Stimulated activated CD4-positive, alpha-beta T cell treated with anti-CD3 and anti-CD28 coated beads, Interleukin-15, amount 100 ng/mL, for 48 hours (primary cell): ENCODE results near the gene PDE4D.

Experiments used
- DNase-seq, 2 donors: peaks; one replicate each; pipeline ENCODE4 v3.0.0-alpha.2; 2020; ENCODE audit warnings: low read depth in 2 of 2

Gene PDE4D

GRCh38 chr5:59209758-59210359 is 683.7 kb downstream of the PDE4D start:
- no peak for DNase-seq

DNA sequence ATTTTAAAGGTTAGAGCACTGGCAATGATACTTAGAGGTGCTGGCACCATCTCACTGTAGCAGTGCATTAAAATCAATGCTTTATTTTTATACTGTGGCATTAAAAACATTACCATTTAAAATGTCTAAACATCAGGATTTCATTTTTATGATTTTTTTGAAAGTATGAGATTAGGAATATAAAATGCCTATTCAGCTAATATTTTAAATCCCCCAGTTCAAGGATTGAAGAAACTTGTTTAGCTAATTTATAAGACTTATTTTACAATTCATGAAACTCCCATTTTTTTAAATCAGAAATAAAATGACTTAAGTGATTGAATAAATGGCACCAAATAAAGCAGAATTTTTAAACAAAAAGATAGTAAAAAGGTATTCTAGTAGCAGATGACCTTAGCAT is 685.1 kb downstream of the PDE4D start:
- no peak for DNase-seq

DNA sequence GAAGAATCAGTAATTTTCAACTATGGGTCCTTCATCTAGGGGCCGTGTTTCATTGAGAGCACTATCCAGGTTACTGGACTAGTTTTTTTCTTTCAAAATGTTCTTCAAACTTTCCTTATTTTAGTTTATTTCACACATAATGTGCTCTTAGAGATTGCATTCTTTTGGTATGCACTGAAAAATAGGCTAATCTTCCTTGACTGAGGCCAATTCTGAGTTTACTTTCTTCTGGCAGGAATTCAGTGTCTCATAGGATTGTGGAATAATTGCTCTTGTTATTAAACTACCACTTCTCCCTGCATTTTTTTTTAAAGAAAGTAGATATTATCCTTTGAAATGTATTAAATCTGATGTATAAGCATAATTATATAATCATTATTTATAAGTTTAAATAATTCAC is 686.1 kb downstream of the PDE4D start:
- DNase-seq = no peak

DNA sequence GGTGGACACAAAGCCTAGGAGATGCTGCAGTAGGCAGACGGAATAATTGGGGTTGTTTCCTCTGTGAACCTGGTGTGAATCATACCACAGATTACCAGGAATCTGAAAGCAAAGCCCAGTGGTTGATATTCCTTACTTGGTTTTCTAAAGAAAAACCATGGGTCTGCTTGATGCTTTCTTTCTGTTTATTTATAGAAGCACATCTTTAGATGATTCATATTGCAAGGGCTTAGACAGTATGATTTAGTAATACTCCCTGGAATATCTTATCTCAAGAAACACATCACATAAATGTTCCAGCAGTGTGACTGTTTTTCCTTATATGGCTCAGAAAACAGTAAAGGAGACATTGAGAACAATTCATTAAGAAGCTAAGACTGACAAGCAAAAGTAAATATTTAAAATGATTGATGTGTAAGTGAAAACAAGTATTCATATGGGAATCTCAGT is 687.4 kb downstream of the PDE4D start:
- no peak for DNase-seq

DNA sequence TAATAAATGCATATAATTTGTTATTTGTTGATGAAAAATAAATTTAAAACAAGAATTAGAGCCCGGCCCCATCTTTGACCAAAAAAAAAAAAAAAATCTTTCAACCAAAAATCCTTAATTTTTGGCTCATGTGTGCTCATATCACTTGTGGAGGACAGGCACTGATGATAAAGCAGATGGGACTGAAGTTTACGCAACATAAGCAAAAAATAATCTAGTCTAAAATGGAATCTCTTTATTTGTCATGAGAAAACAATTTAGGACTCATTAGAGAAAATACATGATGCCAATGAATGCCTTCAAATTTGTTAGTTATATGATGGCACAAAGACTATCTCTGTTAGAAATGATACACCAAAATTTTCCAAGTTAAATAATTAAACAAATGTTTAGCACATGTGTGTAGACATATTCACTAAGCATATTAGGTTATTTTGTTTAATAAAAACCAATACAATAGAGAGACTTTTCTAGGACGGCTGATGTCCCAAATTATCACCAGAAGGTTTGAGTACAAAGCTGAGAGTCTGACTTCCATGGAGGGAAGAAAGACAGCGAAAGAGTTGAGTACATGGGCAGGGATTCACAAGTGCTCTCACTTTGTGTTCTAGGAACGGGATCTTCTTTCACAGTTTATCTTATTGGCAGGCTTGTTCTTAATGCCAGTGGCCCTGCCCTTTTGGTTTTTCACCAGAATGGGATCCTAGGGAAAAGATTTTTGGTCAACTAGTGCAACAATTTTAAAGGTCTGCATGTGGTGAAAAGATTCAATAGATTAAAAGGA is 689.2 kb downstream of the PDE4D start:
- DNase-seq = no peak

DNA sequence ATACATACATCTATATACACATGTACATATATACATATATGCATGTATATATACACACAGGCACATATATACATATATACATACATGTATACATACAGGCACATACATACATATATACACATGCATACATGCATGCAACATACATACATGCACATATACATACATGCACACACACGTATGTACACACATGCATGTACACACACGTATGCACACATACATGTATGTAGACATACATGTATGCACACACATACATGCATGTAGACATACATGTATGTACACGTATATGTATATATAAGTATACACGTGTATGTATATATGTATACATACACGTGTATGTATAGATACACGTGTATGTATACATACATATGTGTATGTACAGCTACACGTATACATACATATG is 693.7 kb downstream of the PDE4D start:
- DNase-seq = no peak

GRCh38 chr5:59198832-59199231 is 694.7 kb downstream of the PDE4D start:
- no peak for DNase-seq

DNA sequence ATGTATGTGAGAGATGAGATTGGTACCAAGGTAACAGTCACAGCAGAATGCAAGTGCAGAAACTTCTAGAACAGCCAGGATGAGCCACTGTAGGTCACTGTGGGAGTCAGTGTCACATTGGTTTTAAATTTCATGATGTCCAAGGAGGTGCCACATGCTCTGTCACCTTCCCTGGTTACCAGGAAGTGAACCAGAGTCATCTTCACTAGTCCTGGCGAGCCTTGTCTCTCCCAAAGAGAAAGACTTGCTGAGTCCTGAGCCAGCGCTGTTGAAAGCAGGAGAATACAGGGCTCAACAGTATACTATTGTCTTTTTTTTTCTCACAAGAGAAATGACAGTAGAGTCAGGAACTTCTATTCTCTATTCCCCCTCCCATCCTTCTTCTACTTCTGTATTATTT is 695.2 kb downstream of the PDE4D start:
- no peak for DNase-seq

DNA sequence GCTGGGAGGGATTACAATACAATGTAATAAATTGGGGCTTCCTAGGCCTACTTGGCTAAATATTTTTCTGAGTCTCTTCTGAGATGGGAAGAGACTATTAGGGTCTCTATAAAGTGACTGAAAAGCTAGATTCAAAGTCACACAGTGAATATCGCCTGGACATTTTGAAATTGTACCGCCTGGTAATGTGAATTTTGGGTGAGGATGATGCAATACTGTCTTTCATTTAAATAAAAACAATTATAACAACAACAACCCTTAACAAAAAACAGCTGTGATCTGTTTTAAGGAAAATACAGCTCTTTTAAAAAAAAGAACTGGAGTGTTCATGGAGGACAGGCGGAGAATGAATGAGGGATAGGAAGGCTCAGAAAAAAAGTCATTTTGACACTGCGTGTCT is 695.6 kb downstream of the PDE4D start:
- DNase-seq = no peak

- no peak for DNase-seq
Measured at GRCh38 chr5:59193616-59194319, 699.8 kb downstream of the PDE4D start.

- no peak for DNase-seq
Measured at GRCh38 chr5:59190746-59191145, 702.8 kb downstream of the PDE4D start.

- no peak for DNase-seq
Measured at GRCh38 chr5:59189472-59190244, 703.9 kb downstream of the PDE4D start.

DNA sequence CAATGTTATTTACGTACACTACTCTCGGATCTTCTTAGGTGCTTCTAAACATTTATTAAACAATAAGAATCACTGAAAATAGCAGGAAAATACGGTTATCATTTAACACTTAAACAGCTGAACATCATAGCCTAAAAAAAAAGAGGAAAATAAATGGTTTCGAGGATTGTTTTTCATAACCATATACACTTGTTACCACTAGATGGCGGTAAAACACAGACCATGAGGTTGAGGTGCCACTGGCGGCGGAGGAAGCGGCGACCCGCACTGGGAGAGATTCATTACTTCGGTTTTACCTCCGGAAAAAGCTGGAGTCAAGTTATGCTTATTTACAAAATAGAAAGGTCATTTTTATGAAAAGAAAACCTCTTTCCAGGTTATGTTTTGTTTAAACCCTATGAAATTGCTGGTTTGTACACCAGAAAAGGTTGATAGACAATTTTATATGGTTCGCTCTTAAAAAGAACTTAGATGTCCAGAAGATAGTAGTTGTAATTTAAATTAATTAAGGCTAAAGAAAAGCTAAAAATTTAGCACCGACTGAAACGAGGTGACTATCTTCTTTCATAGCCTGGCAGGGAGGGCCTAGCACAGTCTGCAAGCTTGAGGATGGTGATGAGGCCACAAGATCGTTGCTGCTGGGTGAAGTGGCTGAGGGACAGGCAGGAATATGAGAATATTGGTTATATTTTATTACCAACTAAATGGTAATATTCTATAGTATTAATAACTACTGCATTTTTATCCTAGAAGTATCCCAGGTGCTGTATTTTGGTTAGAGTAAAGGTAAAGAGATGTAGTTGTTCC is 704.9 kb downstream of the PDE4D start:
- peak; percentile 43 to 58 for DNase-seq

- DNase-seq = no peak
Measured at GRCh38 chr5:59187857-59188256, 705.7 kb downstream of the PDE4D start.

- no peak for DNase-seq
Measured at GRCh38 chr5:59186623-59187022, 706.9 kb downstream of the PDE4D start.

DNA sequence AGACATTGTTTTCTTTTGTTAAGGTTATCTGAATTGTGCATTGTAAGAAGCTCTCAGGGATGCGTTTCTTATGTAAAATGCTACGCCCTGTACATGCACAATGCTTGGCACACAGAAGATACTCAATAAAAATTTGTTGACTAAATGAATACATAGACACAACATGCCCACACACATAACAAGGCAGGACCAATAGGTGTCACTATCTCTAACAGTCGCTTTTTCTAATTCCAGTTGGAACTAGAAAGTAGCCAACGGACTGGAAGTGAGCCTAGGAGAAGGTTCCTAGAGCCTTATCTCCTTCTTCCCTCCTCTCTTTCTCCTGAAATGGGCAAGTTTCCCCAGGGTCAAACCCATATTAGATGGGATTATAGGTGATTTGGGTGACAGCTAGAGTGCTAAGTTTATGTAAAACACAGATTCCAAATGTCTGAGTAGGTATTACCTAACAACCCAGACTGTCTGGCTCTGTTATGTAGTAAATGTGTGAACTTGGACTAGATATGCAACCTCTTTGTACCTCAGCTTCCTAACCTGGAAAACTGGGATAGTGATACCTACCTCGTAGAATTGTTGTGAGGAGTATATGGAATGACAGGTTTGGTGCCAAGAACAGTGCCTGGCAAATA is 707.7 kb downstream of the PDE4D start:
- no peak for DNase-seq

DNA sequence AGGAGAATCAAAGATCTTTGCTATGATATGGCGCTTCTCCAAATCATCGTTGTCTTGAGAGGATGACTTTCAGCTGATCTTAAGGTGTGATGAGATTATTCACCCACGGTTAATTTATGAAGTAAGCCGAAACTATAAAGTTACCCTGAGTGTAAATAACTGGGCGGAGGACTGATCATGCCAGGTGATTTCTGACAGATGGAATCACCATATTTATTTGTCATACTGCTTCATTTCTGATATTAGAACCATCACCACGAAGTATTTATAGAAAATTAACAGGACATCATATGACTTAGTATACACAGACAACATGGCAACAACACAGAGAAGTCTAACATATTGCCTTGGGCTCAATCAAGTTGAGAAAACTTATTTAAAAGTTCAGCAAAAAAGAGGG is 708.8 kb downstream of the PDE4D start:
- DNase-seq = no peak

- no peak for DNase-seq
Measured at GRCh38 chr5:59182760-59183159, 710.8 kb downstream of the PDE4D start.

- no peak for DNase-seq
Measured at GRCh38 chr5:59180515-59180914, 713.0 kb downstream of the PDE4D start.

DNA sequence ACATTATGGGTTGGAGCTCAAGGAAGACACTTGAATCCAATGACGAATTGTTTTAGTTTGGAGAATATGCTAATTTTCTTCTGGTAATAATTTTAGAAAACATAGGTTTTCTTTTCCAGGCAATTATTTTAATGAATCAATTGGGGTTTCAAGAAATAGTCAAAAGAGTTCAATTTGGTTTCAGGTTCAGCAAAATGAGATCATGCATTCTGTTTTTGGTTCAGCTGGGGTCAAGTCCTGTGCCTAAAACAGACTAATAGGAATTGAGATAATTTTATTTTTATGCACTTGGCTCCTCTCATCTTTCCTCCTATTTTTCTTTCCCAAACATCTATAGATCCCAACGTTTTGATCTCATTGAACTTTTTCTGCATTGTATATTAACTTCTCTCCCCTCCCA is 713.8 kb downstream of the PDE4D start:
- no peak for DNase-seq

DNA sequence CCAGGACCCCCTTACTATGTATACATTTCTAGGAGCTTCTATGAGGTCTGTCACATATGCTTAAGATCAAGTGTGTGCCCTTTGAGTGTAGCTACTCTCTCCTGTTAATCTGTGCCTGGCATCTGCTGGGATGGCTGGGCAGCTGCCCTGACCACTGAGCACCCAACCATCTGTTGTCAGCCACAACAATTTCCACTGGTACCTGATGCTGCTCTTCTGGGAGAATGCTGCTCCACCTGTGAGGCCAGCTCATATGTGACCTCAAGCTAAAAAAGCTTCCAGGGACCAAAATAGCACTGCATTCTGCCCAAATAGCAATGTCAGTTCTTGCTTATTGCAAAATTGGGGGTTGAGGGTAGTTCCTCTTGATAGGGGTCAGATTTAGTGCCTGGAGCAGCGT is 715.0 kb downstream of the PDE4D start:
- no peak for DNase-seq
